CD14-positive monocyte (primary cell): Measurements from ENCODE around the gene STK32A. TPM values are rescaled to one million over a fixed set of nuclear protein-coding genes. Genes with fewer than 3 reads are reported as not detected.

Source experiments
- DNase-seq, 3 donors: peaks; one replicate each; pipeline ENCODE4 v3.0.0-alpha.2; 2011 to 2022
- H2AFZ ChIP-seq: 2 replicates; pipeline ENCODE4 v1.6.0; 2012; ENCODE audit warnings: mild to moderate bottlenecking, low read depth, low read length, inconsistent platforms; ENCODE audit not compliant: insufficient read depth, poor library complexity, severe bottlenecking
- H3K27ac ChIP-seq, 2 donors: 1 replicate in 1 of 2; 2 replicates in 1 of 2; pipeline ENCODE4 v1.5.1; 2012 to 2013; ENCODE audit warnings: low read length in 2 of 2, control low read depth in 1 of 2, inconsistent platforms in 1 of 2, low read depth in 1 of 2, mild to moderate bottlenecking in 1 of 2
- H3K27me3 ChIP-seq, 2 donors: one replicate each; pipeline versions ENCODE4 v1.6.0 to v1.6.1; 2011 to 2013; ENCODE audit warnings: low read length in 2 of 2; ENCODE audit not compliant: control insufficient read depth in 2 of 2, insufficient read depth in 2 of 2
- H3K36me3 ChIP-seq, 2 donors: replicated peaks in 1 of 2; 1 replicate in 1 of 2; 2 replicates in 1 of 2; pipeline versions ENCODE4 v1.5.1 to v1.6.1; 2012 to 2013; ENCODE audit warnings: low read length in 2 of 2, control low read depth in 1 of 2, inconsistent platforms in 1 of 2, mild to moderate bottlenecking in 1 of 2; ENCODE audit not compliant: insufficient read depth in 2 of 2, control insufficient read depth in 1 of 2
- H3K4me1 ChIP-seq, 2 donors: 1 replicate in 1 of 2; 2 replicates in 1 of 2; pipeline versions ENCODE4 v1.5.1 to v1.6.1; 2012 to 2013; ENCODE audit warnings: low read length in 2 of 2, control low read depth in 1 of 2, inconsistent platforms in 1 of 2, mild to moderate bottlenecking in 1 of 2, moderate library complexity in 1 of 2; ENCODE audit not compliant: insufficient read depth in 2 of 2, control insufficient read depth in 1 of 2
- H3K4me2 ChIP-seq: replicated peaks from 2 replicates; pipeline ENCODE3; 2012; ENCODE audit warnings: low read length, moderate library complexity, mild to moderate bottlenecking; ENCODE audit not compliant: poor library complexity, severe bottlenecking; ENCODE audit errors: extremely low read depth
- H3K4me3 ChIP-seq, 3 experiments: fragments of 200-600 bp in 1 of 3; sonication (generic) in 1 of 3; replicated peaks in 1 of 3; 1 replicate in 2 of 3; 2 replicates in 1 of 3; pipeline ENCODE4 v1.5.1; 2011 to 2013; ENCODE audit warnings: low read length in 3 of 3, mild to moderate bottlenecking in 3 of 3, control low read depth in 2 of 3, low read depth in 2 of 3, inconsistent platforms in 1 of 3, moderate library complexity in 1 of 3
- H3K79me2 ChIP-seq: 2 replicates; pipeline ENCODE4 v1.6.0; 2012; ENCODE audit warnings: mild to moderate bottlenecking, control low read depth, inconsistent platforms, low read length, moderate library complexity; ENCODE audit not compliant: insufficient read depth
- H3K9ac ChIP-seq: 2 replicates; pipeline ENCODE4 v1.6.0; 2017; ENCODE audit warnings: low read length, mild to moderate bottlenecking; ENCODE audit not compliant: insufficient read depth, poor library complexity, severe bottlenecking
- H3K9me3 ChIP-seq, 2 donors: replicated peaks in 1 of 2; 1 replicate in 1 of 2; 2 replicates in 1 of 2; pipeline versions ENCODE4 v1.5.1 to v1.6.1; 2012 to 2013; ENCODE audit warnings: low read length in 2 of 2, control low read depth in 1 of 2; ENCODE audit not compliant: control insufficient read depth in 1 of 2, insufficient read depth in 1 of 2
- H4K20me1 ChIP-seq: 2 replicates; pipeline ENCODE4 v1.6.0; 2012; ENCODE audit warnings: mild to moderate bottlenecking, low read length, control low read depth, moderate library complexity; ENCODE audit not compliant: insufficient read depth
- H3K27ac Mint-ChIP-seq, 7 donors: one replicate each; pipeline ENCODE4 v1.8.0; 2020; ENCODE audit warnings: mild to moderate bottlenecking in 7 of 7, mixed read lengths in 7 of 7, moderate library complexity in 6 of 7, inconsistent platforms in 2 of 7
- H3K27me3 Mint-ChIP-seq, 3 donors: one replicate each; pipeline ENCODE4 v1.8.0; 2021 to 2022; ENCODE audit warnings: low read depth in 3 of 3, mild to moderate bottlenecking in 3 of 3, mixed read lengths in 3 of 3, moderate library complexity in 3 of 3, inconsistent platforms in 1 of 3
- H3K36me3 Mint-ChIP-seq, 2 donors: one replicate each; pipeline ENCODE4 v1.8.0; 2020; ENCODE audit warnings: mixed read lengths in 2 of 2, inconsistent platforms in 1 of 2, mild to moderate bottlenecking in 1 of 2
- H3K4me1 Mint-ChIP-seq: one replicate; pipeline ENCODE4 v1.8.0; 2020; ENCODE audit warnings: mild to moderate bottlenecking, mixed read lengths
- H3K4me3 Mint-ChIP-seq, 2 donors: one replicate each; pipeline ENCODE4 v1.8.0; 2020; ENCODE audit warnings: mild to moderate bottlenecking in 2 of 2, mixed read lengths in 2 of 2, moderate library complexity in 1 of 2
- H3K9me3 Mint-ChIP-seq, 7 donors: one replicate each; pipeline ENCODE4 v1.8.0; 2020 to 2022; ENCODE audit warnings: mixed read lengths in 7 of 7, mild to moderate bottlenecking in 6 of 7, moderate library complexity in 6 of 7, inconsistent platforms in 2 of 7
- CTCF ChIP-seq: fragments of 200-600 bp; IDR thresholded peaks from one replicate; pipeline ENCODE4 v1.8.0; 2022; ENCODE audit warnings: antibody characterized with exemption, mild to moderate bottlenecking
- WGBS: methylation state at CpG from one replicate; pipeline ENCODE4 v1.1.5; 2013; ENCODE audit warnings: missing lambda C conversion rate; ENCODE audit not compliant: insufficient coverage; 5-methylcytosine and 5-hydroxymethylcytosine counted together
- intact Hi-C, 2 donors: fragments of 100-400 bp; cut with micrococcal nuclease; formaldehyde crosslinking; loops; one replicate each; pipeline versions ENCODE4 v1.15.0 to v1.15.1; 2023
- polyA plus RNA-seq, 3 donors: library from polyadenylated mRNA; depleted of rRNA in 1 of 3; unstranded in 2 of 3; stranded (reverse) in 1 of 3; fragments of 300-500 nt in 2 of 3; fragments of >200 nt in 1 of 3; fragmentation: Illumina TruSeq in 2 of 3; gene quantifications; 1 replicate in 2 of 3; 2 replicates in 1 of 3; pipeline ENCODE4 v1.2.3, GENCODE V29; 2012 to 2021
- small RNA-seq: library from RNA; depleted of rRNA; stranded (forward); fragments of <200 nt; gene quantifications from one replicate; pipeline ENCODE3, GENCODE V24; 2012; ENCODE audit warnings: low read depth; ENCODE audit not compliant: insufficient read length

The STK32A gene
- polyA plus RNA-seq, 3 donors: not detected

- Mint-ChIP-seq H3K36me3 (no peaks in the 10 kb centered on the region), H3K4me1 (peaks cover 28% of the 10 kb centered on the region), H3K27ac (peak overlapping the region in 4 of 7 donors; percentile 21 to 50 (median 44)), H3K9me3 (peaks cover 0 to 2% (median 0%) of the 10 kb centered on the region in 7 donors), H3K27me3 (peaks cover 0 to 2% (median 0%) of the 10 kb centered on the region in 3 donors), H3K4me3 (no peak overlapping the region)
- Histone ChIP-seq H3K4me2 (peak overlapping the region; percentile 14), H3K27ac (peak overlapping the region; percentile 1 to 58), H2AFZ (peak overlapping the region; percentile 27), H3K4me3 (peak overlapping the region in 1 of 3 experiments; percentile 18), H3K9ac (no peak overlapping the region), H3K27me3 (no peaks in the 10 kb centered on the region), H3K36me3 (no peaks in the 10 kb centered on the region), H3K4me1 (peaks cover 20 to 23% of the 10 kb centered on the region in 2 donors), H4K20me1 (no peaks in the 10 kb centered on the region), H3K79me2 (no peaks in the 10 kb centered on the region), H3K9me3 (no peaks in the 10 kb centered on the region)
- TF ChIP-seq CTCF: no peak
- intact Hi-C loops: no loop called here
- peak; percentile 39 to 58 (median 49) for DNase-seq
- 20% methylated on average over 3 of the region's 6 CpGs for WGBS
These were observed 202.4 kb downstream of the STK32A start for GRCh38 chr5:147437161-147437596.

Small RNAs within 50 kb of the gene (small RNA-seq; reads per million reads assigned to genes)
- not detected for gene AC011373.1
